GM19452 (cell line): ENCODE data around the gene NOS1.

Experiments
- ATAC-seq: cut with Tn5 transposase; IDR thresholded peaks from one replicate; pipeline ENCODE4 v1.9.1; 2021; ENCODE audit not compliant: unreplicated experiment

Gene NOS1

DNA sequence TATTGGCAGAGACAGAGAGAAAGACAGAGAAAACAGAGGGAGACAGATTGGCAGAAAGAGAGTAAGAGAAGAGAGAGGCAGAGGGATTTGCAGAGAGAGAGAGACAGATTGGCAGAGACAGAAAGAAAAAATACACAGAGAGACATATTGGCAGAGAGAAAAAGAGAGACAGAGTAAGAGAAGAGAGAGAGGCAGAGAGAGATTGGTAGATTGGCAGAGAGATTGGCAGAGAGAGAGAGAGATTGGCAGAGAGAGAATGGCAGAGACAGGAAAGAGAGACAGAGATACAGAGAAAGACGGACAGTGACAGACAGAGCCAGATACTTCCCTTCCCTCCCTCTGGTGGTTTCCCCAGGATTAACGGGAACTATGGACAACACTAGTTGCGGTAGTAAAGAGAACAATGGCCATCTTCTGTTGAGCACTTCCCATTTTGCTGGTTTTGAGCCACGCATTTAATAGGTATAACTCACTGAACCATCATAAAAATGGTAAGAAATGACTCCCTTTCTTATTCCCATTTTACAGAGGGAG, 2.6 kb upstream of the NOS1 start:
- ATAC-seq = no peak

DNA sequence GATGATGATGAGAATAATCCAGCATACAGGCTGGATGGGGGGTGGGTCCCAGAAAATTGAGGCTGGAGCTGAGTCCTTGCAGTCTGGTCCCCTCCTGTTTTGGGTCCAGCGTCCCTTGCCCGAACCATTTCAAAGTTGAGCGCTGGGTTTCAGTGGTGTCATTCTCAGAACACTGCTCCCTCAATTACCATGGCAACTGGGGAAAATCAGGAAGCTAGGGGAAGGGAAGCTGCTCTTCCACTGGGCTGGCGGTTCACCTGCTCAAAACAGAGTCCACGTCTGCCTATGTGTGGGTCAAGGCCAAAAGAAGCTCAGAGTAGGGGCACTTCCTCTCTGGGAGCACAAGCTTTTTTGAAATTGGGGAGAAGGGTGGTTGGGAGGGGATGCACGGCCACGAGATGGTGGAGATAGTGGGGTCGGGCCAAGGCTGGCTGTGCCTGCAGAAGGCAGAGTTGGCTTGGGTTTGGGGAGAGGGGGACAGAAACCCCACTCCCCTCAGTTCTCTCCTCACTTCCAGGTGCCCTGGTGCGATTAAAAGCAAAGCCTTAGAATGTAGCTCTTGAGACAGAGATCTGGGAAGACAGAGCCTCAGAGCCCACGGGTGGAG, 1.7 kb upstream of the NOS1 start:
- no peak for ATAC-seq

- no peak for ATAC-seq
These were observed 965 bp upstream of the NOS1 start for GRCh38 chr12:117362391-117362790.

DNA sequence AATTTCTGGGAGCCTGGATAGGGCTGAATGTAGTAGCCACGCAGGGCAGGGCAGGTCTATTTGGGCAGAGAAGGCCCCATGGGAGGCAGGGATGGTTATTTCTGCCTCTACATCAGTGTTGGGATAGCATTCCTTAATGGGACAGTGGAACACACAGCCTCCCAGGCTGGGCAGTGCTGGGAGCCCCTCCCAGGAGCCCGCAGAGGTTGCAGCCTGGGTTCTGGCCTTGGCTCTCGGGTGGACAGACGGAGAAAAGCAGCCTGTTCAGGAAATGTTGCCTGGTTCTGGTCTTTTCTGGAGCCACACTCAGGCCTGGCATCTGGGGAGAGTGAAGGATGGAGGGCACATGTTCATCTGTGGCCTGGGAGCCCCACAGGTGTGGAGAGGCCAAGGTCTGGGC, 479 bp upstream of the NOS1 start:
- no peak for ATAC-seq

- no peak for ATAC-seq
These were observed 677 bp downstream of the NOS1 start for GRCh38 chr12:117360551-117361346.

GRCh38 chr12:117360222-117360550, 1.2 kb downstream of the NOS1 start:
- no peak for ATAC-seq

GRCh38 chr12:117359029-117359845, 2.2 kb downstream of the NOS1 start:
- no peak for ATAC-seq

GRCh38 chr12:117356048-117356447, 5.4 kb downstream of the NOS1 start:
- no peak for ATAC-seq

DNA sequence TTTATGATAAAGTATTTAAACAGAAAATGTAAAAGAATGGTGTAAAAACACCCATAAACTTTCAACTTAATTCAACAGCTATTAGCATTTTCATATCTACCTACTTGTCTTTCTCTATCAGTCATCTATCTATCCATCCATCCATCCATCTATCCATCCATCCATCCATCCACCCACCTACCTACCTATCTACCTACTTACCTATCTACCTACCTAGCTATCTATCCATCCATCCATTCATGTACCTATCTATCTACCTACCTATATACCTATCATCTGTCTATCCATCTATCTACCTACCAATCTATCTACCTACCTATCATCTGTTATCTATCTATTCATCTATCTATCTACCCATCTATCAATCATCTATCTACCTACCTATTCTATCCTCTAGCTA, 8.5 kb downstream of the NOS1 start:
- no peak for ATAC-seq

DNA sequence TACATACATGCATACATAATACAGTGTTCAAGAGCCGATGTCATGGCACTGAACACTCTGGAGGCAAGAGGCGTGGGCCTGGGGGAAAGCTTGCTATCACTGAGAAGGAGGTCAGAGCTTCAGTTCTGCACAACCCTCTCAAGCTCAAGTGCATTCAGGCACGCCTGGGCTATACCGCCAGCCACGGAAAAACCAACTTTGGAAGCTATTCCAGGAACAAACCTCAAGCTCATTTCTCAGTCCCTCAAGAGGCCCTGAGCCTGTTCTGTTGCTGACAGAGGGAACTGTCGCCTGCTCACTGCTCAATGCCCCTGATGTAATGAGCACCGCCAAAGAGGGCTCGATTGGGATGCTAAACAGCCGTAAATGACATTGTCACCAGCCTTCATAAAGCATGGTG, 9.2 kb downstream of the NOS1 start:
- ATAC-seq = no peak

DNA sequence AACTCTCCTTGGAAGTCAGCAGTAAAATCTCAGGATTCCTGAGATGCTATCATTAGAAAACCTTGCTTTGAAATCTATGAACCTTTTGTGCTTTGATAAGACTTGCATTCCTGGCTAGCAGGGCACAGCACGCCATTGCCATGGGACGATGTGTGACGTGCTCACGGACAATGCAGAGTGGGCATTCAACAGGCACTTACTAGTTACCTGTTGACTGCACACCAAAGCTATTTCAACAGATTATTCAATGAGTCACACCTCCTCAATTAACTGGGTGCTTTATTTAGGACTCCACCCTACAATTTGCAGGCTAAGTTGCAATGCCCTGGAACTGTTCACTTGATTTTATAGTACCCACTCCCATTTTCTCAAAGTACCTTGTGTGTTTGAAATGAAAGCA, 11.3 kb downstream of the NOS1 start:
- ATAC-seq = no peak

DNA sequence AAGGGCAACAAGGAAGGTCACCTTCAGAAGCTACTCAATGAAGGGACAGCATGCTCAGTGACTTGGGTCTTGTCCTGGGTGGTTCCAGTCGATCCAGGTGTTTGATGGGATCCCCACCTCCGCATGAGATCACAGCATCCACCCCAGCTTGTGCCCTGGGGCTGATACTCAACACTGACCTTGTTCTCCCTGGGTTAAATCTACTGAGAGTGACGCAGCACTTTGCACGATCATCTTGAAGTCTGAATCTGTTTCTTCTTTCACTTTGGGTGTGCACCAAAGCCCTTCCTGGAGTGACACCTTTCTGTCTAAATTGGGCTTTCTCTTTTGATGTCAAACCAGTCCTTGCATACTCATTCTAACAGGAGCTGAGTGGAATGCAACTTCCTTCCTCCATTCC, 13.8 kb downstream of the NOS1 start:
- ATAC-seq = no peak

GRCh38 chr12:117344716-117345115, 16.7 kb downstream of the NOS1 start:
- no peak for ATAC-seq

GRCh38 chr12:117343849-117344248, 17.6 kb downstream of the NOS1 start:
- no peak for ATAC-seq

GRCh38 chr12:117343296-117343695, 18.1 kb downstream of the NOS1 start:
- no peak for ATAC-seq

DNA sequence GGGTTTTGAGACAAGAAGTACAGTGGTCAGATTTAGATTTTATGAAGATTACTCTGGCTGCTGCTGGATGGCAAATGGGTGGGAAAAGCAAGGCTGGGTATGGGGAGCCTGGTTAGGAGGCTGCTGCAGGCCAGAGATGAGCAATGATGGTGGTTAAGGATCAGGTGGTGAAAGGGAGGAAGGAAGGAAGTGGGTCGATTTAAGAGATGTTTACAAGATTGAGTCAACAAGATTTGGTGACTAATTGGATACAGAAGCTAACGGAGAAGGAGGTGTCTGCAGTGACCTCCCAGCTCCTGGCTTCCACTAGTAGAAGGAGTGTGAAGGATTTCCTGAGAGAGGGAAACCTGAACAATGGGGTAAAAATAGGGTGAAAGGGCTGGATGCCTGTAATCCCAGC, 18.7 kb downstream of the NOS1 start:
- ATAC-seq = no peak

- no peak for ATAC-seq
These were observed 19.2 kb downstream of the NOS1 start for GRCh38 chr12:117342247-117342646.

DNA sequence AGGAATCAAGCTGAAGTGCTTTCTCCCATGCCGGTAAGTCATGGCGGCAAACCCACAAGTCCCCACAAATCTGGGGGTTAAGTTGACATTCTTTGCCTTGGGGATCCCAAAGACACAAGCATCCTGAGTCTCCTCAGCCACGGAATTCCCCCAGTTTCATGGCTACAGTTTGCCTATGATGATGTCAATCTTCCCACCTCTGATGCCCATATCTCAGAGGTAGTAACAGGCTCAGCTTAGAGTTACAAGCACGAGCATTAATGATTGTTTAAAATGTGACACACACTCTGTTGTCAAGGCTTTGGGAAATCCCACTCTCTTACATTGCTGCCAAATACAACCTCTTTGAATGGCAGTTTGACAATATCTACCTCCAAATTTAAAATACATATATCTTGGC, 22.3 kb downstream of the NOS1 start:
- ATAC-seq = no peak

DNA sequence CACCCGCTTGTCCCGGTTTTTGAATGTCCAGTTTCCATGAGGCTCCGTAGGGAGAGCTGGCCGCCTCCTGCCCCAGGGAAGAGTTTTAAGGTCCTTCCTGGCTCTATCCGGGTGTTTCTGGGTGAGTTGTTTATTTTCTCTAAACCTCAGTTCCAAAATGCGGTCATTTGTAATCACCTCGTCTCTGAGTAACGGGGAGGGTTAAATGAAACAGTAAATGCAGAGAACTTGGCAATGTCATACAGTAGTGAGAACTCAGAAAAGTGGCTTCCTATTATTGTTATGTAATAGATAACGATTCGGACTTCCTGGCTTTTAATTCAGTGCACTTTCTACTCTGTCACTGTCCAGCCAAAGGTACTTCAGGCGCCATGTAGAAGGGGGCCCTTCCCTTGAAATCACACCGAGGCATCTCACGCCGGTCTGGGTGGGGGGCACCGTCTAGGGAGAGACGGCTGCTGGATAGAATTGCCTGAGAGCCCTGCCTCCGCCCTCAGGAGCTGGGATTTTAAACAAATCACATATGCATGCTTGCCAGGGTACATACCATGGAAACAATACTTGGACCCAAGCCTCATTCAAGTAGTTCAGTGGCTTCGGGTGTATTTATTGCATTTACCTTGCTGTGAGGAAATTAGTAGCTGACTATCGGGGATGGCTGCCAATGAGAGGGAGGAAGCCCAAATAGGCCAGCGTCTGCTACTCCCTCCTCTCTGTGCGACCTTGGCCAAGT, 26.4 kb downstream of the NOS1 start:
- no peak for ATAC-seq

DNA sequence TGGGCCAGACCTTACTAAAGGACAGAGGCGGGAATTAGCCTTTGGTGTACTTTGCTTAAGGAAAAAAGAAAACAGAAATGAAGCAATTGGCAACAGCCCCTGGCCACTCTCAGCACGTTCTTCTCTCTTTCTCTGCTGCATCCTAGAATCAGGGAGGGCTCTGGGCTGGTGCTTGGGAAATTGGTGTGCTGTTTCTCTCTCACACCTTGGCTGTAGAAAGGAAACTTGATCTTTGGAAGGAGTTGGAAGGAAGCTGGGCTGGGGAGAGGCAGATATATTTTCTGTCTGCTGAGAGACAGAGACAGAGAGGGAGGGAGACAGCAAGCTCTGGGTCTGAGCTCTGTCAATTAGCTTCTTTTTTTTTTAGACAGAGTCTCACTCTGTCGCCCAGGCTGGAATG, 27.4 kb downstream of the NOS1 start:
- no peak for ATAC-seq

- no peak for ATAC-seq
These were observed 28.0 kb downstream of the NOS1 start for GRCh38 chr12:117333331-117333881.
